Gastrocnemius medialis (tissue), 4 donors: Measurements from ENCODE around the gene VIPR2.

Experiments used
- CTCF ChIP-seq, 5 experiments: fragments of 450-650 bp in 3 of 5; fragments of 200-600 bp in 2 of 5; sonication (generic) in 2 of 5; IDR thresholded peaks in 4 of 5; conservative IDR thresholded peaks in 1 of 5; 1 replicate in 4 of 5; 2 replicates in 1 of 5; pipeline ENCODE4 v1.5.1; 2016 to 2019; ENCODE audit warnings: antibody characterized with exemption in 5 of 5, mild to moderate bottlenecking in 3 of 5, moderate library complexity in 3 of 5
- POLR2A ChIP-seq, 2 donors: fragments of 450-650 bp; IDR thresholded peaks; one replicate each; pipeline ENCODE4 v1.6.1; 2017; ENCODE audit warnings: antibody characterized with exemption in 2 of 2, mild to moderate bottlenecking in 2 of 2, moderate library complexity in 2 of 2

DNA sequence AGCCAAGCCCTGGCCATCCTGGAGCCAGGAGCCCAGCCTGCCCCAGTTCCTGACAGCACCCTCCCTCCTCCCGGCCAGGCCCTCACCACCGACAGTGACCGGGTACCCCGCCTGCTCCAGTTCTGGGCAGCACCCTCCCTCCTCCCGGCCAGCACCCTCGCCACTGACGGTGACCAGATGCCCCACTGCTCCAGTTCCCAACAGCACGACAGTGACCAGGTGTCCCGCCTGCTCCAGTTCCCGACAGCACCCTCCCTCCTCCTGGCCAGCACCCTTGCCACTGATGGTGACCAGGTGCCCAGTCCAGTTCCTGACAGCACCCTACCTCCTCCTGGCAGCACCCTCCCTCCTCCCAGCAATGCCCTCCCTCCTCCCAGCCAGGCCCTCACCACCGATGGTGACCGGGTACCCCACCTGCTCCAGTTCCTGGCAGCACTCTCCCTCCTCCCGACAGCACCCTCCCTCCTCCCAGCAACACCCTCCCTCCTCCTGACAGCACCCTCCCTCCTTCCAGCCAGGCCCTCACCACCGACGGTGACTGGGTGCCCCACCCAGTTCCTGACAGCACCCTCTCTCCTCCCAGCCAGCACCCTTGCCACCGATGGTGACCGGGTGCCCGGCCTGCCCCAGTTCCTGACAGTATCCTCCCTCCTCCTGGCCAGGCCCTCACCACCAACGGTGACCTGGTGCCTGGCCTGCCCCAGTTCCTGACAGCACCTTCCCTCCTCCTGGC, 40.3 kb downstream of the VIPR2 start:
- TF ChIP-seq POLR2A (IDR thresholded peaks at IDR 0.05) (no peak), CTCF (IDR thresholded peaks at IDR 0.05 in 4 of 5, conservative IDR thresholded peaks at IDR 0.05 in 1 of 5) (no peak)
